ENCODE measurements around the gene SPECC1L.

- no peak for TF ChIP-seq CTCF (IDR thresholded peaks at IDR 0.05)
- no peak for TF ChIP-seq POLR2AphosphoS5 (IDR thresholded peaks at IDR 0.05)
- no peak for TF ChIP-seq EP300 (IDR thresholded peaks at IDR 0.05; ENCODE audit: low read depth)
Measured at GRCh38 chr22:24289741-24290163, 19.1 kb downstream of the SPECC1L start.
